ENCODE measurements around the gene CSRP1.

Gene CSRP1

GRCh38 chr1:201499795-201500669 lies 6.9 kb downstream of the CSRP1 start:
- Histone ChIP-seq H3K9me3 (ENCODE audit: severe bottlenecking) (no peaks in the 10 kb centered on the region), H3K4me3 (ENCODE audit: low read depth, low read length) (no peak overlapping the region), H3K27me3 (ENCODE audit: insufficient read depth, low read depth, severe bottlenecking) (no peaks in the 10 kb centered on the region), H3K36me3 (no peaks in the 10 kb centered on the region), H3K27ac (no peak overlapping the region)
- TF ChIP-seq, protein P1, sequence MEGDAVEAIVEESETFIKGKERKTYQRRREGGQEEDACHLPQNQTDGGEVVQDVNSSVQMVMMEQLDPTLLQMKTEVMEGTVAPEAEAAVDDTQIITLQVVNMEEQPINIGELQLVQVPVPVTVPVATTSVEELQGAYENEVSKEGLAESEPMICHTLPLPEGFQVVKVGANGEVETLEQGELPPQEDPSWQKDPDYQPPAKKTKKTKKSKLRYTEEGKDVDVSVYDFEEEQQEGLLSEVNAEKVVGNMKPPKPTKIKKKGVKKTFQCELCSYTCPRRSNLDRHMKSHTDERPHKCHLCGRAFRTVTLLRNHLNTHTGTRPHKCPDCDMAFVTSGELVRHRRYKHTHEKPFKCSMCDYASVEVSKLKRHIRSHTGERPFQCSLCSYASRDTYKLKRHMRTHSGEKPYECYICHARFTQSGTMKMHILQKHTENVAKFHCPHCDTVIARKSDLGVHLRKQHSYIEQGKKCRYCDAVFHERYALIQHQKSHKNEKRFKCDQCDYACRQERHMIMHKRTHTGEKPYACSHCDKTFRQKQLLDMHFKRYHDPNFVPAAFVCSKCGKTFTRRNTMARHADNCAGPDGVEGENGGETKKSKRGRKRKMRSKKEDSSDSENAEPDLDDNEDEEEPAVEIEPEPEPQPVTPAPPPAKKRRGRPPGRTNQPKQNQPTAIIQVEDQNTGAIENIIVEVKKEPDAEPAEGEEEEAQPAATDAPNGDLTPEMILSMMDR (IDR thresholded peaks at IDR 0.05; ENCODE audit: low read depth, low read length), result no peak
- DNase-seq, result no peak

DNA sequence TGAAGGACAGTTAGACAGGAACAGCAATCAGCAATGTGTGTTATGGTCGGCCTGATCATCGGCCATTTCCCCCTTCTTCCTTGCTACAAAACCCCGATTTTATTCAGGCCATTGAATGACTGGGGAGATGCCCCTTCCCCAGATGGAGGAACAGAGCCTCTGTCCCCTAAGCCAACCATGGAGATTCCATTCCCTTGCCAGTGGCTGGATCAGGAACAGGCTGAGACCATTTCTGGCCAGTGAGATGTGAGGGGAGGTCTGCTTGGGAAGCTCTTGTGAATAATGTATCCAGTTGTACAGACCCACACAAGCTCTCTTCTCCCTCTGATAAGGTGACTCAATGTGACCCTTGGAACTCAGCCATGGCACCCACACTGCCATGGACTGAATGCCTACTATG lies 7.7 kb downstream of the CSRP1 start:
- DNase-seq, result no peak
- TF ChIP-seq, protein P1 (IDR thresholded peaks at IDR 0.05; ENCODE audit: low read depth, low read length), result no peak
- Histone ChIP-seq H3K9me3 (ENCODE audit: severe bottlenecking) (no peaks in the 10 kb centered on the region), H3K27me3 (ENCODE audit: insufficient read depth, low read depth, severe bottlenecking) (no peaks in the 10 kb centered on the region), H3K36me3 (no peaks in the 10 kb centered on the region), H3K27ac (no peak overlapping the region), H3K4me3 (ENCODE audit: low read depth, low read length) (no peak overlapping the region)

DNA sequence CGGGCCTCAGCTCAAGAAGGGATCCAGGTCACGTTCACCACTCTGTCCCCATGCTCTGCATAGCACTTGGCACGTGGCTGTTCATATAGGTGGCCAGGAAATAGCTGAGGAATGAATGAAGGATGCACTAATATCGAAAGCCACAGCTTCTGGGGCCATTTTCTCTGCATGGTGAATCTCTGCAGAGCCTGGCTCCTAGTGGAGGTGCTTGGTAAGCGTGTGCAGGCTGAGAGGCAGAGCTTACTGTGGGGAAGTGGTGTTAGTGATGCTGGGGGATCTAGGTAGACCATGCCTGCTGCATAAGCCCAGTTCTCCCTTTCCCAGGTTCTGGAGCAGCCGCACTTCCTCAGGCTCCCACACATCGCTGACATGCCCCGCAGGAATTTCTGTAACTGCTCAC lies 8.3 kb downstream of the CSRP1 start:
- H3K27me3 ChIP-seq (ENCODE audit: insufficient read depth, low read depth, severe bottlenecking), result no peaks in the 10 kb centered on the region
- H3K4me3 ChIP-seq (ENCODE audit: low read depth, low read length), result no peak overlapping the region
- no peaks in the 10 kb centered on the region for H3K9me3 ChIP-seq (ENCODE audit: severe bottlenecking)
- no peaks in the 10 kb centered on the region for H3K36me3 ChIP-seq
- no peak for DNase-seq
- TF ChIP-seq, protein P1 (IDR thresholded peaks at IDR 0.05; ENCODE audit: low read depth, low read length), result peak; percentile 37; the same call in 1 of the 2 replicates
- H3K27ac ChIP-seq, result no peak overlapping the region

DNA sequence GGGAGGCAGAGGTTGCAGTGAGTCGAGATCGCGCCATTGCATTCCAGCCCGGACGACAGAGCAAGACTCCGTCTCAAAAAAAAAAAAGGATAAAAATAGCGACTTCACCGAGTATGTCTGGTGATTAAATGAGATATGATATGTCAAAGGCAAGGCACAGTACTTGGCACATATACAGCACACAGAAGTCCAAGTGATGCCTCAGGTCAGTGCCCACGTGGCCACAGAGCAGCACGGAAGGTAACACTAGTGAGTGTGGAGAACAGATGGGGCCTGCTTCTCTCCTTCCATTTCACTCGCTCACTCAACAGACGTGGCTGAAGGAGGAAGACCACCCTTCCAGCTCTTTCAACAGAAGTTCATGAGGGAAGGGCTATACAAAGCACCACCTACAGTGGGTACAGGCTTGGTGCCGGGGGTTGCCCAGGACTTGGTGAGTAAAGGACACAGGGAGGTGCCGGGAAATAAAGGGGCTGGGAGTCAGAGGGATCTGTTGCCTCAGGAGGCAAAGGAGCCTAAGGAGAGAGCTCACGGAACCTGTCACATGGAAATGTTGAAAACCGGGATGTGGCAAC lies 8.9 kb downstream of the CSRP1 start:
- no peaks in the 10 kb centered on the region for H3K36me3 ChIP-seq
- H3K4me3 ChIP-seq (ENCODE audit: low read depth, low read length), result no peak overlapping the region
- no peak overlapping the region for H3K27ac ChIP-seq
- TF ChIP-seq, protein P1 (IDR thresholded peaks at IDR 0.05; ENCODE audit: low read depth, low read length), result no peak
- no peak for DNase-seq
- H3K9me3 ChIP-seq (ENCODE audit: severe bottlenecking), result peaks cover 5% of the 10 kb centered on the region
- H3K27me3 ChIP-seq (ENCODE audit: insufficient read depth, low read depth, severe bottlenecking), result no peaks in the 10 kb centered on the region

DNA sequence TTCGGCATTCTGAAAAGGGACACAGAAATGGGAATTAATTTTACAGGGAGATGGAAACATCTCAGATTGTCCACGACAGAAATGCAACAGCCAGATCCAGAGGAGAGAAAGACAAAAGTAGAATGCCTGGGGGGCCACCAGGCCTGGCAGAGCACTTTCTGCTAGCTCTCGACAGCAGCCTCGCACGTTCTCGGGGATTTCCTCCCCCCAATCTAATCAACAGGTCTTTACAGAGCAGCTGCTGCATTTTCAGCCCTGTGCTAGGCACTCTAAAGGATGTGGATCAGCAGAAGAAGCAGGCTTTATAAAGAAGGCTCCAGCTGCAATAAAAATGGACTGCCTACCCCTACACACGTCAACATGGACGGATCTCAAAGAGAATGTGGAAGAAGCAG lies 10.6 kb downstream of the CSRP1 start:
- Histone ChIP-seq H3K27me3 (ENCODE audit: insufficient read depth, low read depth, severe bottlenecking) (no peaks in the 10 kb centered on the region), H3K4me3 (ENCODE audit: low read depth, low read length) (no peak overlapping the region), H3K27ac (peak overlapping the region; percentile 51), H3K36me3 (no peaks in the 10 kb centered on the region), H3K9me3 (ENCODE audit: severe bottlenecking) (peaks cover 10% of the 10 kb centered on the region)
- TF ChIP-seq, protein P1 (IDR thresholded peaks at IDR 0.05; ENCODE audit: low read depth, low read length), result no peak
- peak; percentile 50 for DNase-seq

Measured in WERI-Rb-1 (cell line).